ENCODE measurements around the gene GLUL. TPM values are rescaled to one million over a fixed set of nuclear protein-coding genes. Genes with fewer than 3 reads are reported as not detected.

GLUL gene
- total RNA-seq (ENCODE audit: insufficient read depth, low replicate concordance), result 496 TPM

DNA sequence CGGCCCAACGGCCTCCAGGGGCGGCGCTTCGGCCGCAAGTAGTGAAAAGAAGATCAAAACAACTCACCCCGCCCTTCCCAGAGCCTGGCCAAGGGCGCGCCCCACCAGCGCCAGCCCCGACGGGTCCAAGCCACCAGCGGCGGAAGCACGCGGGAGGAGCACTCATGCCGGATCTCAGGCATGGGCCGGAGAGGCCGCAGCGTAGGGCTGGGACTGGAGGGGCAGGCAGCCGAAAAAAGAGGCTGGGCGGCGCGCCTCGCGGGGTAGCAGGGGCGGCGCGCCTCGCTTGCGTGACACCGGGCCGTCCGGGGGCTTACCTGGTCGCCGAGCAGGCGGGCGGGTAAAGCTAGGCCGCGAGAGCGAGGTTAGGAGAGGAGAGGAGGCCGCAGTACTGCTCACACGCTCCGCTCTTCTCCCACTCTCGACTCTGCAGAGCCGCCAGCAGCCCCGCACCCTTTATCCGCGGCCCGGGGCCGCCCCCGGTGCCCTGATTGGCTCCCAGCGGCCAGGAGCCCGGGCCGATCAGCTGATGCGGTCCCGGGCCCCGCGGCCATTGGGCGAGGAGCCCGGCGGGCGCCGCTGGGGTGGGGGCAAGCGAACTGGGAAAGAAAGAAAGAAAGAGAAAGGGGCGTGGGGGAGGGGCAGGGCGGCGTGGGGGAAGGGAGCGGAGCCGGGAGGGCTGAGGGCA, at the start of gene GLUL:
Gene GLUL, minus strand, starts transcription at position 429 of the 688 bp plus-strand sequence. CDS start 3,053 bp downstream, outside the sequence.
- peak; percentile 96 for DNase-seq (ENCODE audit: low spot score)

DNA sequence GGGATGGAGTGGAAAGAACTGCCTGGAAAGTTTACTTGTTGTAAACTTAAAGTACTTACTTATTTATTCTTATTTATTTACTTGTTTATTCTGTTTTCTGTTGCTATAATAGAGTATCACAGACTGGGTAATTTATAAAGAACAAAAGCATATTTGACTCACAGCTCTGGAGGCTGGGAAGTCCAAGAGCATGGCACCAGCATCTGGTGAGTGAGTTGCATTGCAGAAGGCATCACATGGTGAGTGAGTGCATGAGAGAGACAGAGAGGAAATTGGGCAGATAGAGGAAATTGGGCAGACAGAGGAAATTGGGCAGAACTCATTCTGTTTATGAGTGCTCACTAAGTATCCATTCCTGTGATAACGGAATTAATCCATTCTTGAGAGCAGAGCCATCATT, 46.7 kb upstream of the GLUL start:
- DNase-seq (ENCODE audit: low spot score), result no peak

DNA sequence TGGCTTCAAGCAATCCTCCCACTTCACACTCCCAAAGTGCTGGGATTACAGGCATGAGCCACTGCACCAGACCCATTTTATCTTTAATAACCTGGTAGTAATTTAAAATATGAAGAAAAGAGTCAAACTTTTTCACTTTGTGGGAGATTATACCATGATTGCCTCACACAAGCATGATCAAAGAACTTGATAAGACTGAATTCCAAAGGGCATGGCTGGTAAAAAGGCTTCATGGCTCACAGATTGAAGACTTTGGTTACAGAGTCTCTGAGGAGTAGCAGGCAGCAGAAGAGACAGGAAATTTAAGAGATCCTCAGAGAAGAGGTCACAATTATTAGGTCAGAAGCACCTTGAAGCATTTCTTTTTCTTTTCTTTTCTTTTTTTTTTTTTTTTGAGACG, 42.0 kb upstream of the GLUL start:
- DNase-seq (ENCODE audit: low spot score), result no peak

DNA sequence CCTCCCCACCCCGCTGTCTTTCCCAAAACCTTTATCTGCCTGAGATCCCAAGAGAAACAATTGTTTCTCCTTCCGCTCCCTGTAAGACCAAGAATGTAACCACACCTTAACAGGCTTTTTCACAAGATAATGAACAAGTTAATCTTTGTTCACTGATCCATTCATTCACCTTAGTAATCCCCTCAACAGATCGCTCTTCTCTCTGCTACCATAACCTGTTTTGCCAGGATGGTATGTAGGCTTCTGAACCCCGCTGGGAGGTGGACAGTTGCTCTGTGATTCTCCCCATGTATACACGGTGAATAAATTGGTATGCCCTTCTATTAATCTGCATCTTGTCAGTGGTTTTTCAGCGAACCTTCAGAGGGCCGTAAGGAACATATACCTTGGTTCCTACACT, 39.7 kb upstream of the GLUL start:
- DNase-seq (ENCODE audit: low spot score), result no peak

DNA sequence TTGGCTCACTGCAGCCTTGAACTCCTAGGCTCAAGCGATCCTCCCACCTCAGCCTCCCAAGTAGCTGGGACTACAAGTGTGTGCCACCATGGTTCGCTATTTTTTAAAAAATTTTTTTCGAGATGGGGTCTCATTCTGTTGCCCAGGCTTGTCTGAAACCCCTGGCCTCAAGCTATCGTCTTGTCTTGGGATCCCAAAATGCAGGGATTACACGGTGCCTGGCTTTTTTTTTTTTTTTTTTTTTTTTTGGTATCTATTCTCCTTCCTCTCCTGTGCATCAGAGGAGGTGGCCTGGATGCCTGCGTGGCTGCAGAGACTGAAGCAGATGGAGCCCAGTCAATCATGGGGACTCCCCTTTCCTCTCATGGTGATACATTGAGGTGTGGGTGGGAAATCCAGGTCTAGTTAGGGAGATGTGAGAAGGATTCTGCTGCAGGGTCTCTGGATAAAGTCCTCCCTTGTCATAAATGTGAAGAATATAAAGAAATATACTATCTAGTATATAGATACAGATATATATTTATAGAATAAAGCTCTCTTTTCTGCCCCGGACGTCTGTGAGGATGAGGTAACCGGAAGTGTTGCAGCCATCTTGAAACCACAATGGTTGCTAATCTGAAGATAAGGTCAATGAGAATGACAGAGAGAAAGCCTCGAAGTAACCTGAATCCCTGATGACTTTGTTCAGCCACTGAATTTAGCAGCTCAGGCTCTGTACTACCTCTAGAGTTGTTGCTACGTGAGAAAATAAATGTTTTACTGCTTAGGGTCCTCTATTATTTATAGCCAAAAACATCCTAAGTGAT, 38.9 kb upstream of the GLUL start:
- DNase-seq (ENCODE audit: low spot score), result no peak

DNA sequence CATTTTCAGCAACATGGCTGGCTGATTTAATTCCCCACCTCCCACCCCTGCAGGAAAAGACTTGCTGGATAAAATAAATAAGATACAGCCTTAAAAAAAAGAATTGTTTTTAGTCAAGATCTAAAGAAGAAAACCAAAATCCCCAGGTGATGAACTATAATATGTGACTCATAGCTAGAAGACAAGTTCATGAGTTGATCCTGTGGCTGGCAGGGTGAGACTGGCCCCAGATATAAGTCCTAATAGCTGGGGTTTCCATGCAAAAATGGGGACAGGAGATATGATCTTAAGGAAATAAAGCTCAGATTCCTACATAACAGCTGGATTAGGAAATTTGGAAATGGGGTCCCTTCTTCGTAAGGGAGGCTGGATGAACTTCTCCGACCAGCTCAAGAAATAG, 36.5 kb upstream of the GLUL start:
- DNase-seq (ENCODE audit: low spot score), result no peak

DNA sequence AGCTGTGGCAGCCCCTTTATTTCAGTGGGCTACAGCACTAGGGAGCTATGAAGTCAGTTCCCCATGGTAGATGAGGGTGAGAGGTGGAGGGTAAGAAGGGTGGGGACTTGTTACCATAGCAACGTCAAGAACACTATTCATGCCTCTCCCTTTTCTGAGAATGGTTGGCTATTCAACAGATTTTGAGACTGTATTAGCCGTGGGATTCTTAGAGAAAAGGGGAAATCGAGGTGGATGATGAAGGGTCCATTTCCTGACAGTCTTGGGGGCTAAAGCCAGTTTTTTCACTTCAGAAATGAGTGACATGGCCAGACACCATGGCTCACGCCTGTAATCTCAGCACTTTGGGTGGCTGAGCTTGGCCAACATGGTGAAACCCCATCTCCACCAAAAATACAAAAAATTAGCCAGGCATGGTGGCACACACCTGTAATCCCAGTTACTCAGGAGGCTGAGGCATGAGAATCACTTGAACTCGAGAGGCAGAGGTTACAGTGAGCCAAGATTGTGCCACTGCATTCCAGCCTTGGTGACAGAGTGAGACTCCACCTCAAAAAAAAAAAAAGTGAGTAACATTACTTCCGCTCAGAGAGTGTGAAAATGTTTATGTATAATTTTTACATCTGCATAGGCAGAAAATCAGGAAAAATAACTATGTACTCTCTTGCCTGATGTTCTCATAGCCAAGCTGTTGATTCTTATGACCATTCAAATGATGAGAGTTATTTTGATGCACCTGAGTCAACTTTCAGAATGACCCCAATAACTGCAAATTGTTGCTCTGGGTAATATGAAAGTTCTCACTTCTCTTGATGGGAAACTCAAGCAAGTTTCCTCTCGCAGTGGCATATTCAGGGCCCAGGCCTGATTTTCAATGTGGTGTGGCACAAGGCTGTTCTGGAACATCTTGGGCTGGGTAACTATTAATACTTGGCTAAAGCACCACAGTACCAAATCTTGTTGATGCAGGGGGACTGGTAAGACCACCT, 35.1 kb upstream of the GLUL start:
- DNase-seq (ENCODE audit: low spot score), result no peak

DNA sequence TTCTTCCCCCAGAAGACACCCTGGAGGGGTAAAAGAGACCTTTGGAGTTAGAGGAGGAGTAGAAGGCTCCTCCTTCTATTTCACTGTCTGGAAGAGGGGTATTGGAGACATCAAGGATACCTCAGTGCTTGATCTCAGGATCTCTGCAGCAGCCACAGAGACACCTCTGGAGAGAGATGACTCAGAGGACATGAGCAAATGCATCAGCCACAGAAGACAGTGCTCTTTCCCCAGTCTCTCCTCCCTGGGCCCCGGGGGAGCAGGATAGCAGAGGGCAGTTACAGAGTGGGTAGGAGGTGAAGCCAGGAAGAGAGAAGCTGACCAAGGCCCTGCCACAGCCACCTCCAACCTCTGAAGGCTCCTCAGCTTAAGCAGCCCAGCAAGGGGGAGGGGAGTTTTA, 24.2 kb upstream of the GLUL start:
- DNase-seq (ENCODE audit: low spot score), result no peak

DNA sequence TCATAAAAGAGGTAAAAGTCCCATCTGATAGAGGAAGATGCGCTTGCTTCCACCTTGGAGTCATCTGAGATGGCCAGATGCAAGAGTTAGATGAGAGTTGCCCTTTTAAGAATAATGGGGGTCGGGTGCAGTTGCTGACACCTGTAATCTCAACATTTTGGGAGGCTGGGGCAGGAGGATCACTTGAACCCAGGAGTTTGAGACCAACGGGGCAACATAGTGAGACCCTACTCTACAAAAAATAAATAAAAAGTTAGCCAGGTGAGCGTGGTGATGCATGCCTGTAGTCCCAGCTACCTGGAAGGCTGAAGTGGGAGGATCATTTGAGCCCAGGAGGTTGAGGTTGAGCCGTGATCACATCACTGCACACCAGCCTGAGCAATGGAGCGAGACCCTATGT, 22.4 kb upstream of the GLUL start:
- DNase-seq (ENCODE audit: low spot score), result no peak

DNA sequence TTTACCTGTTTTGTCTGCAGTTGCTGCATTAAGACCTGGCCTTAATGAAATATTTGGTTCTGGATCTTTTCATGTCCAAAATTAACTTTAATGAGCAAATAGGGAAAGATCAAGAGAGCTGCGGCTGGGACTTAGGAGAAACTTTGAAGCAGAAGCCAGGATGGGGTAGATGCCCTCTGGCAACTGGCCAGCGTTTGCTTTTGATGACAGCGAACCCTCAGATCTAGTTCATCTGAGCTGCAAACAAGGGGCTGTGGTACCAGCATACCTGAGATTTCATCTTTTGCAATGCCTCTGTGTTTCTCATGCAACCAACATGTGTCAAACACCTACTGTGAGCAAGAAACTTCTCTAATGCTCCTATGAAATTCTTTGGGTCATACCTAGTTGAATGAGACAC, 21.9 kb upstream of the GLUL start:
- DNase-seq (ENCODE audit: low spot score), result no peak

DNA sequence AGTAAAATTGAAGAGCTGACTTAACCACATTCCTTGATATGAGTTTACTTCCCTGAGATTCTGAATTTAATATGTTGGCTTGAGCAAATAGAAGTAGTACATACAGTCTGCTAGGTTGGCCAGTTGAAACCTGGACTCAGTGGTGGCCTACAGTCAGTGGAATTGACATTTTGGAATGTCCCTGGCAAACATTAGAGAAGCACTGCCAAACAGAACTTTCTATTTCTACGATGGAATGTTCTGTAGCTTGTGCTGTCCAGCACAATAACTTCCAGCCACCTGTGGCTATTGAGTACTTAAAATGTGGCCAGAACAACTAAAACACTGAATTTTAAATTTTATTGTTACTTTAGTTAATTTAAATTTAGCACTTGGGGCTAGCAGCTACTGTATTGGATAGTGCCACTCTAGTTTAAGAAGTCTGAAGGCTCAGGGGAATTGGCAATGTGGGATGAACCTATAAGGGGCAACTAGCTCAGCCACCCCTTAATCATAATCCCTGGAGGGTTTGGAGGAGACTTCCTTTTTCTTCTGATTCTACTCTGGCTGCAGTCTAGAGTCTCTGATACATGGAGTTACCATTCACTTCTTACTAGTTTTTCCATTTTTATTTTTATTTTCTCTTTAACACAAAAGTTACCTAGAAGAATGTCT, 19.2 kb upstream of the GLUL start:
- no peak for DNase-seq (ENCODE audit: low spot score)

DNA sequence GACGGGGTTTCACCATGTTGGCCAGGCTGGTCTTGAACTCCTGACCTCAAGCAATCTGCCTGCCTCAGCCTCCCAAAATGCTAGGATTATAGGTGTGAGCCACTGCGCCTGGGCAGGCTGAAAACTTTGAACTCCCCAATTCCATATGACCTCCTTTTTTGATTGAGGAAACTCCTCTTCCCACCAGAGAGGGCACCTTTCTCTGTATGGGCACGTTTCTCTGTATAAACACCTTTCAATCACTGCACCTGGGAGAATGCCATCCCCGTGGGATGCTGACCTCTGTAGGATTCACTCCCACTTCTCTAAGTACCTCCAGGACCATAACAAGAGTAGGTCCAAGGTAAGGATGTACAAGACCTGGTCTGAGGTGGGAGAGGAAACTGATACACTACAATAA, 18.5 kb upstream of the GLUL start:
- DNase-seq (ENCODE audit: low spot score), result no peak

DNA sequence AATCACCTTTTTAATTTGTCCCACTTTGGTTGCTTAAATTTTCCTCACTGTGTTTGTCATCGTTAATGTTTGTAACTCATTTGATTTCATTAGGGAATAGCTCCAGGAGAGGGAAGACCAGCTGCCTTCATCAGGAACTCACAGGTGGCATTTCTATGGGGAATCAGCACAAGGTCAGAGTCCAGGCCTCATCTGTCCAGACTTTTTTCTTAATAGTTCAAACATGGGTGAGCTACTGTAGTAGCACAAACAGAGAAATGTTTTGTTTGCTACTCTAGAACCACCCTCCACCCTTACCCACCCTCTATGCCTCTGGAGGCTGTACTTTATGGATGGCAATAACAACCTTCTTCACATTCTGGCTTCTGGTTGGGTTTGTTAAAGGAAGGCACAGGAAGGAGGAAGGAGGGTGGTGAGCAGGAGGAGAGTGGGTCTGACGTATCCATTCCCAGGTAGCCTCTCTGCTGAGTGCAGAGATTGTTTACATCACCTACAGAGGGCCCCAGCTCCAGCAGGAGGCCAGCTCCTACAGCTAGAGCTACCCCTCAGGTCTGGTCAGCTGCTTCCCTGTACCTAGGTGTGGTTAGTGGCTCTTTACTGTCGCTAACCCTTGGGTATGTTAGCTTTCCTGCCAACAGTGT, 17.0 kb upstream of the GLUL start:
- no peak for DNase-seq (ENCODE audit: low spot score)

DNA sequence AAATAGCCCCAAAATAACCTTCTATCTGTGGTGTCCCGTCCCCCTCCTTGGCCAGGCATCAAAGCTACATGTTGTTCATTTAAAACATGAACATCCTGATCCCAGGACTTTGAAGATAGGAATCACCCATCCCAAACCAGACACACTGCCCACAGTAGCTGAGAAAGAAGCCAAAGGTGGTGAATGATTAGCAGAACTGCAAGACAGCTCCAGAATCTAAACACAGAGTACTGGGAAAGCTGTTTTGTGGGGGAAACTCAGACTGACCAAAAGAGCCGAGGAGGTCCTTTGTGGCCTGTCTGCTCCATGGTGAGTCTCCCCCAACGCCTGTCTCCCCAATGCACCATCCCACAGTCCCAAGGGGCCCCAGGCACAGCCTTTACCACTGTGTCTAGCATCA, 16.1 kb upstream of the GLUL start:
- no peak for DNase-seq (ENCODE audit: low spot score)

DNA sequence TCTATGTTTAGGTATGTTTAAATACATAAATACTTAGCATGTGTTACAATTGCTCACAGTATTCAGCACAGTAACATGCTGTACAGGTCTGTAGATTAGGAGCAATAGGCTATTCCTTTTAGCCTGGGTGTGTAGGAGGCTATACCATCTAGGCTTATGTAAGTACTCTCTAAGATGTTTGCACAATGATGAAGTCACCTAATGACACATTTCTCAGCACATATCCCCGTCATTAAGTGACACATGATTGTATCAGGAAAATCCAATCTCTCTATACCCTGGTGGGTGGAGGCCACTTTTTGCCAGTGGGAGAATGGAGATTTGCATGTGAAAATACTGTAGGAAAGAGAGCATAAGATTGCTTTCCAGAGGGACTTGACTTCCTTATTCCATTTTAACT, 14.4 kb upstream of the GLUL start:
- no peak for DNase-seq (ENCODE audit: low spot score)

DNA sequence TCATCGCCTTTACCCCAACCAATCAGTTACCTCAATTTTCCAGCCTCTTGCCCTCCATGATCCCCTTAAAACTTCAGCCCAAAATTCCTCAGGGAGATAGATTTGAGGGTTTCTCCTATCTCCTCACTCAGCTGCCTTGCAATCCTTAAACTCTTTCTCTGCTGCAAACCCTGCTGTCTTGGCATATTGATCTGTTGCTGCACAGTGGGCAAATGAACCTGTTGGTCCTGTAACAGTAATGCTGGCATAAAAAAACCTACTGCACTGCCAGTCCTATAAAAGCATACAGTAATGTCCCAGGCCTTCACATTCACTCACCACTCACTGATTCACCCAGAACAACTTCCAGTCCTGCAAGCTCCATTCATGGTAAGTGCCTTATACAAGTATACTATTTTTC, 14.0 kb upstream of the GLUL start:
- DNase-seq (ENCODE audit: low spot score), result no peak

DNA sequence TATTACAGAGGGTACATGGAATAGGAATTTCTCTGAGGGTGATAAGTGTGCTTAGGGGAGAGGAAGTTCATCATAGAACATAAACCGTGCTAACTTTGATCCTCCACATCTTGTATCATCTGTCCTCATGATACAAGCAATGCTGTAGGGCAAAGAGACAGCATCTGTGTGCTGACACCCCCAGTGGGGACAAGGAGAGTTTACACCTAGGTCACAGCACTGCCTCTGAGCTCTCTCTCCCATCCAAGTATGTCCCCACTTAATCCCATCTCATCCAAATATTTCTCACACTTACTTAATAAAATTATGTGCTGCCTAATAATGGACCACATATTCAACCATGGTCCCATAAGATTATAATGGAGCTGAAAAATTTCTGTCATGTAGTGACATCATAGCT, 13.2 kb upstream of the GLUL start:
- no peak for DNase-seq (ENCODE audit: low spot score)

DNA sequence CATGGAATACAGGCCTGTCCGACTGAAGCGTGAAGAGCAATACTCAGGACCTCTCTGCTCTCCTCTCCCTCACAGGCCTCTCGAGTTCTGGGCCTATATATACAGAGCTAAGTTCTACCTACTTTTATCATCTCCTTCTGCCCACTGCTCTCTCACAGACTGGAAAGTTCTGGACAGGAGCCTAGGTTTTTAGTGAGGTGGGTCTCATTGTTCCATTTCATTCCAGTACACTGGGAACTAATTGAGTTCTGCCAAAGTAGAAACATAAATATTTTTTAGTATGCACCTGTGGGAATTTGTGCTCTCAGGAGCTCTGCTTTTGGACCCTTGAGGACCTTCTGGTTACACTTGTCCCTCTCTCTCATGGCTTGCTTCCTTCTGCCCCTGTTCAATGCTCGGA, 9.0 kb upstream of the GLUL start, which contains the start of gene TEDDM1:
Gene TEDDM1, minus strand, starts transcription at position 101 of the 400 bp plus-strand sequence. CDS start 182 bp downstream, outside the sequence.
- DNase-seq (ENCODE audit: low spot score), result no peak

DNA sequence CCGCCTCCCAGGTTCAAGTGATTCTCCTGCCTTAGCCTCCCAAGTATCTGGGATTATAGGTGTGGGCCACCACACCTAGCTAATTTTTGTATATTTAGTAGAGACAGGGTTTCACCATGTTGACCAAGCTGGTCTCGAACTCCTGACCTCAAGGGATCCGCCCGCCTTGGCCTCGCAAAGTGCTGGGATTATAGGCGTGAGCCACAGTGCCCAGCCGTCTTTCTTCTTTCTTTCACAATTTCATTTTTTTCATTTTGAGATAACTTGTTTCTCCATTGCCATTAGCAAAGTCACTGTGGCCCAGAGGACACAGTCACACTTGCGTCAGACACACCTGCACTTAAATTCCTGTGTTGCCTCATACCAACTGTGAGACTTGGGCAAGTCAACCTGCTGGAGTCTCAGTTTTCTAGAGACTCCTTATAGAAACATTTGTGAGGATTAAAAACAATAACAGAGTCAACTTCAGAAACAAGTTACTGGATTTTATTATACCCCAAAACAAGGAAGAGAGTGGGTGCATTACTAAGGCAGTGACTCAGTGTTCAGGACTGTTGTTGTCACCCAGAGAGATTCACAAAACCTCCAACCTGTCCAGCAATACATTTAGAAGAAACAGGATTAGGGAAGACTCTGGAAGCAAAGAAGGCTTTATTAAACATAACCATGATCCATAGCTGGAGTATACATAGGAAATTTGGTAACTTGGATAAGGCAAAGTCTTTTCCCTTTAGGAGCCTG, 6.2 kb upstream of the GLUL start:
- no peak for DNase-seq (ENCODE audit: low spot score)

DNA sequence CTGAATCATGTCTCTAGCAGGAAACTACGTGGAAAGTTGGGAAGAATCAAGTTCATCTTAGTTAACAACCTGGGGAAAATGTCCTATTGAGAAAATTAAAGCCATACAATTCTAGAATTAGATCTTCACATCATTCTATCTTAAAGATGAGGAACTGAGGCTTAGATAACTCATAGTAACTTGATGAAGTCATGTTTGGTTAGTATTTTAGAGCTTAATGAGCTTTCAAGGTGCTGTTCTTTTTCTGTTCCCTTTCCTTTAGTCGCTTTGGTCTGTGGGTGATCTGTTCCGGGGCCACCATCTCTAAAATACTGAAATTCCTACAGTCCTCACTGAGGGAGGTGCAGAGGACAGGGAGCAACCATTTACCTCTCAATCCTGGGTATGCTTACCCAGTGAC, 4.3 kb upstream of the GLUL start:
- no peak for DNase-seq (ENCODE audit: low spot score)

Measured in umbilical cord (tissue), 2 donors.